SK-MEL-5 (cell line): ENCODE data around the gene PRR33. TPM values are rescaled to one million over a fixed set of nuclear protein-coding genes. Genes with fewer than 3 reads are reported as not detected.

Experiments used
- DNase-seq: peaks from one replicate; pipeline ENCODE4 v3.0.0-alpha.2; 2016; ENCODE audit warnings: low read depth, low spot score
- in situ Hi-C: cut with HindIII; loops from 2 replicates; pipeline ENCODE4 v1.10.0; 2016; ENCODE audit warnings: low sequenced_read_pairs, high pct_unique_total_duplicates, low pct_unique_long_range_greater_than_20kb
- small RNA-seq, 2 experiments: library from RNA; depleted of rRNA; stranded (forward); fragments of <200 nt; gene quantifications; one replicate each; pipeline ENCODE3, GENCODE V24; 2014
- total RNA-seq: library from RNA; depleted of rRNA; stranded (reverse); fragments of >200 nt; shearing (Covaris generic); gene quantifications from 2 replicates; pipeline ENCODE4 v1.2.3, GENCODE V29; 2014; rRNA removed

Gene PRR33
- total RNA-seq, 1 experiment from 2014 or later, result not detected

DNA sequence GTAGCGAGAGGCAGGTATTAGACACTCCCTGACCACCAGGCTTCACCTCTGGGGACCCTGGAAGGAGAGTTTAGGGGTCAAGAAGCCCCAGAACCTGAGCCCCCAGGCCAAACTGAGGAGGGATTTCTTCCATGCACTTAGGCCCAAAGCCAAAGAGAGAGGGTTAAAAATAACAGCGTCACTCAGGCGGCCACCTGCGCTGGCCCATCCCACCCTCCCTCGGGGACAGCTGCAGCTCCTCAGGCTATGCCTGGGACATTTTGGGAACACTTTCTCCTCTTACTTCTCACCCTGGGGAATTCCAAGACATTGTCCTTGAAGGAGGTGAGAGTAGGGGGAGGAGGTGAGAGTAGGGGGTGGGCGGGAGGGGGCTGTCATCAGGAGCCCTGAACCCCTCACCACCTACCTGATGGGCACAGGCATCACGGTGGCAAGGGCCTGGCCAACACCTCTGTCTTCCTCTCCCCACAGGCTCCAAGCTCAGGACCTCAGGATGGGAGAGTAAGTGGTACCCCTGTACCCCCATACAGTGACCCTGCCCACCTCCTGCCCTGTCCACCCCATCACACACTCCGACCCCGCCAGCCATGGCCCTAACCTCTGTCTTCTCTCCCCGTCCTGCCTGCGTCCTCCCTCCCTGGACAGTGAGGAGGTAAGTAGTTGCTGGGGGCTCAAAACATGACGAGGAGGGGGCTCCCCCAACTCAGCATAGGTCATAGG lies 52.3 kb downstream of the PRR33 start:
- in situ Hi-C loops, result no loop called here

DNA sequence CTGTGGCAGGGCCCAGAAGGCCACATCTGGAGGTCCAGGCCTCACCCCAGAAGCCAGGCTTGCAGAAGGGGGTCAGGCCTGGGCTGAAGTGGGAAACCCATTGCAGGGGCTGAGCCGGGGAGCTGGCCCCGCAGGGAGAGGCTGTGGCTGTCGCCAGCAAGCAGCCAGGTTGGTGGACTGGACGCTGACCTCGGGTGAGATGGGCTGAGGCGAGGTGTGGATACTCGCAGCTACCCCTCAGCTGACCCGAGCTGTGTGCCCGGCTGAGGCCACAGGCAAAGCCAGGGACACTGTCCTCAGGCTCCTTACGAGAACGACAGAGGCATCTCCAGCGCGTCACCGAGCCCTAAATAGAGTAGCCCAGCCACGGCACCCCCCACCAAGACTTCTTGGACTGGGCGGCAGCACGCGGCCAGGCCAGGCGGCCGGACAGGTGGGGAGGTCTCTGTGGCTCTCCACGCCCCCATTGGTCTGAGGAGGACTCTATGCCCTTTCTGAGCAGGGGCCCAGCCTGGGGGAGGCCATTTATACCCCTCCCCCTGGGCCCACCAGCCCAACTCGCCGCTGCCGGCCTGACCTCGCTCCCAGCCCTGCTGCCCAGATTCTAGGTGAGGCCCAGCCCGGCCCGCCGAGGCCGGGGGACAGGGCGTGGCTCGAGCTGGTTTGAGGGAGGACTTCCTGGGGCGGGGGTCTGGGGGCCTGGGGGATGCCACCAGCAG lies 53.1 kb downstream of the PRR33 start, which contains the start of gene TNNI2:
Gene TNNI2 (plus strand): TSS at position 556 of the 719 bp plus-strand sequence. CDS start 716 bp downstream, outside the sequence.
- no peak for DNase-seq
- in situ Hi-C loops, result no loop called here

More for the DNA sequence above, 52.3 kb downstream of the PRR33 start:
- no peak for DNase-seq

Small RNA genes lying within 50 kb of the gene (small RNA-seq; reads per million reads assigned to genes)
- gene AC051649.1 (0 reads per million in 2 experiments), gene MIR4298 (0 reads per million in 2 experiments)

Other genes starting within 250 kb of the PRR33 start
- gene KRTAP5-6, start 194.7 kb downstream of the PRR33 start, total RNA-seq, result not detected in 2 replicates
- gene IFITM10, start 141.3 kb downstream of the PRR33 start, total RNA-seq, result 0.11 TPM in 1 of 2 replicates, not detected in the other
- 428 and 450 TPM in 2 replicates for gene CTSD, start 128.0 kb downstream of the PRR33 start, total RNA-seq
- not detected in 2 replicates for gene SYT8, start 56.9 kb downstream of the PRR33 start, total RNA-seq
- gene TNNI2, start 52.9 kb downstream of the PRR33 start, total RNA-seq, result not detected in 2 replicates
- not detected in 2 replicates for gene LSP1, start 38.8 kb downstream of the PRR33 start, total RNA-seq
- not detected in 2 replicates for gene TNNT3, start 27.8 kb upstream of the PRR33 start, total RNA-seq
- 169 and 172 TPM in 2 replicates for gene MRPL23, start 55.4 kb upstream of the PRR33 start, total RNA-seq
- 8.8 and 11.1 TPM in 2 replicates for gene H19, start 105.9 kb upstream of the PRR33 start, total RNA-seq
- gene IGF2, start 247.5 kb upstream of the PRR33 start, total RNA-seq, result 0.03 and 0.27 TPM in 2 replicates